COLO829 (cell line): ENCODE data around the gene SH3PXD2A.

Experiments used
- DNase-seq: peaks from one replicate; pipeline ENCODE4 v3.0.0; 2012; ENCODE audit warnings: low spot score

SH3PXD2A gene

GRCh38 chr10:103685880-103686669, 169.3 kb downstream of the SH3PXD2A start:
- DNase-seq = peak; percentile 56

- DNase-seq = no peak
Measured at GRCh38 chr10:103683851-103684250, 171.5 kb downstream of the SH3PXD2A start.

DNA sequence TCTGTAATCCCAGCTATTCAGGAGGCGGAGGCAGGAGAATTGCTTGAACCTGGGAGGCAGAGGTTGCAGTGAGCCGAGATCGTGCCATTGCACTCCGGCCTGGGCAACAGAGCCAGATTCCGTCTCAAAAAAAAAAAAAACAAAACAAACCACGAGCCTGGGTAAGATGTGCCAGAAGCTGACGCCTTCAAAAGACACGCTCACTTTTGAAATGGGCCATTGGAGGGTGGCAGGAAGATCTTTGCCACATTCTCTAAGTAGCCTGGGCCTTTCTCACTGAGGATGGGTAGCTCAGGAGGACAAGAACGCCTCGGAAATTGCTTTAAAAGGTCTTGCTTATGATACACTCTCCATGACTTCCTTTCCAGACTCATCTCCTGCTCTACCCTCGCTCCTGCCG, 172.7 kb downstream of the SH3PXD2A start:
- no peak for DNase-seq

DNA sequence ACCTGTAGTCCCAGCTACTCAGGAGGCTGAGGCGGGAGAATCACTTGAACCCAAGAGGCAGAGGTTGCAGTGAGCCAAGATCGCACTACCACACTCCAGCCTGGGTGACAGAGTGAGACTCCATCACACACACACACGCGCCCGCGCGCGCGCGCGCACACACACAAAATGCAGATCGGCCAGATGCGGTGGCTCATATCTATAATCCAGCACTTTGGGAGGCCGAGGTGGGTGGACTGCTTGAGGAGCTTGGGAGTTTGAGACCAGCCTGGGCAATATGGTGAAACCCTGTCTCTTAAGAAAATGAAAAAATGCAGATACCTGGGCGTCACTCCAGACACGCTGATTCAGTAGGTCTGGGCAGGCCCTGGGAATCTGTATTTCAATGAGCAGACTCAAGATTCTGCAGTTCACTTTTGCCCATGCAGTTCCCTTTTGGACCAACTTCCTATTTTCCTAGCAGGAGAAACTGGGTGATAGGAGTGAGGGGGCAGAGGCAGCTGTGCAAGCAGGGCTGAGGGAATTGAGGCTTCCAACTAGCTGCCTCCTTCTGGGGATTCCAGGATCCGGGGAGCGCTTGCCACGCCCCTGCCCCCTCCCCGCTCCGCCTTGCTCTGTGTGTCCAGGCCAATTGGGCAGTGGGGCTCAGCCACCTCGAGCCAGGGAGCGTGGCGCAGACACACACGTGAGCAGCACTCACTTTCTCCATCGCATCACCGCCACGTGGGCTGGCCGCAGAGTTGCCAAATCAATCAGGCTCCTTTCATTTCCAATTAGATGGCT, 173.6 kb downstream of the SH3PXD2A start:
- DNase-seq = no peak

DNA sequence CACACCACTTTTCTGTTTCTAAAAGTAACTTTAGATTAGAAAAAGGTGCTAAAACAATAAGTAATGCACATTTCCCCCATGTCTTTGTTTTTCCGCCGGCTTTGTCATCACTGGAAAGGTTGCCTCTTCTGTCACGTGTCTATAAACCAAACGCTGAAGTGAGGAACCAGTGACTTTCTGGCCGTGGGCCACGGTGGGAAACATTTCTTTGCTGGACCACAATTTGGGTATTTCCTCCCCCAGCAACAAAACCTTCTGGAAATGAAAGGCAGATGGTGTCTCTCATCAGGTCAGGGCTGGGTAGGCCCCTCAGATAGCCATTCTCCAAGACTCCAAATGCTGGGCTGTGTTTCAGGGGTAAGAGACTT, 174.5 kb downstream of the SH3PXD2A start:
- DNase-seq = no peak

GRCh38 chr10:103679096-103679790, 176.1 kb downstream of the SH3PXD2A start:
- DNase-seq = peak; percentile 49

DNA sequence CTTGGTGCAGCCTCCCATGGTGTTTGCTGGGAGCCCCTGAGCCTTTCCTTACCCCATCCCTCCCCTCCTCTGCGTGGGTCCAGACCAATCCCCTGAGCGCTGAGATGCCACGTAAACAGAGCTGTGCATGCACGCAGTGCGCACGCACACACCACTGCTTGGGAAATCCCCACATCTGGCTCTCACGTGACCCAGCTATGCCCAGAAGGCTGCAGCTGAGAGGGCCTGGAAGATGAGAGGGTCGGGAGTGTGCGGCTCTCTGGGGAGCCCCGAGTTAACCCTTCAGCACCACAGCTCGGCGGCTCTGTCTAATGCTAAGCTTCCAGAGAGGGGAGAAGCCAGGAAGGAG, 177.2 kb downstream of the SH3PXD2A start:
- DNase-seq = no peak

DNA sequence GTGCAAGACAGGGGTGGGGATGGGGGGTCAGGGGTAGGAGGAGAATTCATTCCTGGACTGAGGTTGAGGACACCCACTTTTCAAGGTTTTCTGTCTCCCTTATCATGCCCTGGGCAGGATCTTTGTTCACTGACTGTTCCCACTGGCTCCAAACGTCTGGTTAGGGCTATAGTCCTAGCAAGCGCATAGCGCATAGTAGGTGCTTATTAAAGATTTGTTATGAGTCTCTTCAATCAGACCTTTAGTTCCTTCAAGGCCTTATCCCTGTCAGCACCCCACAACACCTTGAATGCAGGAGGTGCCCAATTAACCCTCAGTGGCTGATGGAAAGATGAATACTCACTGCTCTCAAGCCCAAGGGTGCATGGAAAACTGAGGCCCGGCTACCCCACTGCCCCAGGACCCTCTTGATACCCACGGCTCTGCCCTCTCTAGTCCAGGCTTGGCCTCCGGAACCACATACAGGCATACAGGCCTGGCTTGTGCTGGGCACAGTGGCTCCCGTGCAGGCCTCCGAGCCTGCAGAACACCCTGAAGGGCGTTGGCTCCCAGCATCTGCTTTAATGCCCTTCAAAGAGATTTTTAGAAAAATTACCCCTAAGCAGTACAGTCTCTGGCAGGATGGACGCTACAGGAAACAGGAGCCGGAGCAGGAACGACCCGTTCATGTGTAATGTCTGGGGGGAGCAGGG, 177.7 kb downstream of the SH3PXD2A start:
- DNase-seq = no peak

DNA sequence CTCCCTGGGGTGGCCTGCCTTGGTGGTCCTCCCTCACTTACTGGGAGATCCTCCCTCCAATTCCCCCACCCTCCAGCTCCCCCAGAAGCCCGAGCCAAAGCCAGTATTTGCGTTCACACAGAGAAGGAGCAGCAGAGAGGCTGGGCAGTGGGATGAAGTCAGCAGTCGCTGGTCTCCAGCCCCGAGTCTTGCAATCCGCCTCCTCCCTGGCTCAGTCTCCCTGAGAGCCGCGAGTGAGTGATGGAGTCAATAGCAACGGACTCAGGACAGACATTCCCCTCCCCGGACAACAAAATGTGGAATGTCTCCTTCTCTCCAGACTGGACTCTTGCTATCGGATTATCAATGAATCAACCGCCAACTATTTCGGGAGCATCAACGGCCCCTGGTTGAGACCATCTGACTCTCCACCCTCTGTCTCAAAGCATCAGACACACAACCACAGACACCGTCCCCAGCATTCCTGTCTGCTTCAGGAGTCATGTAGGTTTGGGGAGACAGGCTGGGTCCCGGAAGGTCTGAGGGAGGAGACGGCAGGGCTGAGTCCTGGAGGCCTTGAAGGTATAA, 178.4 kb downstream of the SH3PXD2A start:
- no peak for DNase-seq

GRCh38 chr10:103676058-103676785, 179.2 kb downstream of the SH3PXD2A start:
- DNase-seq = no peak

GRCh38 chr10:103673606-103674005, 181.8 kb downstream of the SH3PXD2A start:
- DNase-seq = no peak

DNA sequence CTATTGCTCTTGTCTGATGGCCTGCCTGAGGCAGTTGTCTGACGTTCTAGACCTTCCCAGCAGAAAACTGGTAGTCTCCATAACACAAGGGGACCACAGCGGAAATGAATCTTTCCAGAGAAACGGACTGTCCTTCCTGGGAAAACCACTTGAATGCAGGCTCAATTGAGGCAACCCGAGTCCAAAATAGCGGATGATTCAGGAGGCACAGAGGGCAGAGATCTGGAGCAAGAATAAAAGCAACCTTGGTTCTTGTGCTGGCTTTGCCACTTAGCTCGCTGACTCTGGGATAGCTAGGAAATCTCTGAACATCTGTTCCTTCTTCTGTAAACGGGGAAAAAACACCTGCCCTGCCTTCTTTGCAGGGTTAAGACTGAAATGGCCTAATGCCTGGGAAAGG, 183.0 kb downstream of the SH3PXD2A start:
- no peak for DNase-seq

DNA sequence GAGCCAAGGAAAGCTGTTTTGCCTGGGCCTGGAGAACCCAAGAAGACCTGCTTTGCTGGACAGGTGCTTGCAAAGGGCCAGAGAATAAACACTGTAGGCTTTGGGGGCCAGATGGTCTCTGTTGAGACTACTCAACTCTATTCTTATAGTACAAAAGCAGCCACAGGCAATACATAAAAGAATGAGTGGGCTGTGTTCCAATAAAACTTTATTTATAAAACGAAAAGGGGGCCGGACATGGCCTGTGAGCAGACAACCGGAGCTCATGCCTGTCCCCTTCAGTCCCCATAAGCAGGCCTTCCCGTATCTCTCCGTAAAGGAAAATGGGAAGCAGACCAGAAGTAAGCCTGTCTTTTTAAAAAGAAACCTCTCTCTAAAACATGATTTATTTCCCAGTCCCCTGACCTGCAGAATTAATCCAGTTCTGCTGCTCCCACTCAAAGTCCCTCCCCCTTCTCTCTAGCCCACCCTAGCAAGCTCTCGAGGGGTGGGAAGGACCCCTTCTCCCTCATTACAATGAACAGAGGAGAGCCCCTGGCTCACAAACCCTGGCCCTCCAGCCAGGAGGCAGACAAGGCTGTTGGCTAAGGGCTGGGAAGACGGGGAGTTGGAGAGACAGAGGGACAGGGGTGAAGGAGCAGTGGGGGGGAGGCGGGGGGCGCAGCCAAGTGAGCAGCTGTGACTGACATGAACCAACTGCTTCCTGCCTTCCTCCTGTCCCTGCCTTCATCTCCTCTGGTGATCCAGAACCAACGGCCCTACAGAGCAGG, 184.1 kb downstream of the SH3PXD2A start:
- no peak for DNase-seq

GRCh38 chr10:103669944-103670343, 185.4 kb downstream of the SH3PXD2A start:
- DNase-seq = no peak

- no peak for DNase-seq
Measured at GRCh38 chr10:103669243-103669929, 186.0 kb downstream of the SH3PXD2A start.

DNA sequence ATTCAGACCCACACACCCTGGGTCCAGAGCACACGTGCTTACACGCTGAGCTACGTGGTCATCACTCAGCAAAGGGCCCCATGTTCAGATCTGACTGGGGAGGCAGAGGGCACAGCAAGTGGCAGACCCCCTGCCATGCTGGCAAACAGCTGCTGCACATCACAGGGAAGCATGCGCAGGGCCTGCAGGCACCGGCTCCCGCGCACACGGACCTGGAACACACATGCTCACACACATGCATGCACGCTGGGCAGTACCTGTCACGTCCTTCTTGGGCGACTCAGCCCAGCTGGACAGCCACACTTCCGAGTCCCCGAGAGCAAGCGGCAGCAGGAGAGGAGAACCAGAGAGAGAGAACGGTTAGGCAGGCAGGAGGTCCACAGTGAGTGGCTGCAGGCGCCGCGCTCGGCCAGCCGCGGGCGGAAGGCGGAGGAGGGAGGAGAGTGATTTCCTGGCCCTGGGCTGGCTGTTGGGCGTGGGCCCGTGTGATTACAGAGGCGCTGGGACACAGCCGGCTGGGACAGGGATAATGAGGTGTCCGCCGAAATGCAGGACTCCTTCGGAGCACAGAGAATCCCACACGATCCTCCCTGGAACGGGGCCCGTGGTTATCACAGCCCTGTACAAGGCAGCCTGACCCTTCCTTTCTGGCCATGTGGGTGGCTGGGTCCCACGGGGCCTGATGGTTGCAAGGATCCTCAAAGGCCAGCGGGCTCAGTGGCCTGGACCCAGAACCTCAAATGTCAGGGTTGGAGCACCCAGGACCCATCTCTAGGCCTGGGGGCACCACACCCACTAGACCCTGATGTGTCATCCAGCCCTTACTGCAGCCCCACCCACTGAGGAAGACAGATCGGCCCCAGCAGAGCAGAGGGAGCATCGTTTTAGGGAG, 186.8 kb downstream of the SH3PXD2A start:
- DNase-seq = no peak

GRCh38 chr10:103667356-103667755, 188.0 kb downstream of the SH3PXD2A start:
- no peak for DNase-seq

GRCh38 chr10:103666762-103667150, 188.6 kb downstream of the SH3PXD2A start:
- no peak for DNase-seq
